Measurements from ENCODE around the gene DCHS1.

DCHS1 gene

GRCh38 chr11:6615882-6616585 is 39.6 kb downstream of the DCHS1 start:
- no peak for ATAC-seq
- TF ChIP-seq ZFP30 (CRISPR knock-in tag; IDR thresholded peaks at IDR 0.05) (no peak), ZNF70 (CRISPR knock-in tag; IDR thresholded peaks at IDR 0.05) (no peak), GLIS3 (CRISPR knock-in tag; IDR thresholded peaks at IDR 0.05) (no peak), SNAI2 (CRISPR knock-in tag; IDR thresholded peaks at IDR 0.05) (no peak), TCF4 (CRISPR knock-in tag; IDR thresholded peaks at IDR 0.05; ENCODE audit: borderline replicate concordance) (no peak), CSRNP3 (CRISPR knock-in tag; IDR thresholded peaks at IDR 0.05) (no peak), ZNF565 (CRISPR knock-in tag; conservative IDR thresholded peaks at IDR 0.05; ENCODE audit: low read depth) (no peak), BACH2 (CRISPR knock-in tag; IDR thresholded peaks at IDR 0.05; ENCODE audit: borderline replicate concordance) (no peak), TSHZ2 (CRISPR knock-in tag; IDR thresholded peaks at IDR 0.05) (no peak), ZNF8 (CRISPR knock-in tag; IDR thresholded peaks at IDR 0.05) (no peak), ARNTL (CRISPR knock-in tag; IDR thresholded peaks at IDR 0.05; ENCODE audit: borderline replicate concordance, low read depth) (no peak)

DNA sequence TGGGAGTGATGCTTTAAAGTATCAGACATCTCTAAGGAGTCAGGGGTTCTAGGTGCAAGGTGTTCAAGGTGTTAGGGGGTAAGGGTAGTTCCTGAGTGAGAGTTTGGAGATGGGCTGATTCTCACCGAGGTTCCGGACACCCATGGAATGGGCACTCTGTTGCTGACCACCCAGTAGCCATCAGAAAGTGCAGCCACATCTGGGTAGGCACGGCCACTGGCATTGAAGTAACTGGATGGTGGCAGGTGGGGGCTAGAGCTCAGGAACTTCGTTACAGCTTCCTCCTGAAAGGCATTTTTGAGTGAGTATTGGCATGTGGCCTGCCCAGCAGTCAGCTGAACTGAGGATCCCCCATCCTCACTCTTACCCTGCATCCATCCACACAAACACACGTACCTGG is 40.6 kb downstream of the DCHS1 start:
- ATAC-seq: no peak
- no peak for TF ChIP-seq OSR1 (CRISPR knock-in tag; IDR thresholded peaks at IDR 0.05)
- TF ChIP-seq GLIS3 (CRISPR knock-in tag; IDR thresholded peaks at IDR 0.05): no peak
- TF ChIP-seq ARNTL (CRISPR knock-in tag; IDR thresholded peaks at IDR 0.05; ENCODE audit: borderline replicate concordance, low read depth): no peak
- TF ChIP-seq RARB (CRISPR knock-in tag; IDR thresholded peaks at IDR 0.05): no peak
- no peak for TF ChIP-seq BACH2 (CRISPR knock-in tag; IDR thresholded peaks at IDR 0.05; ENCODE audit: borderline replicate concordance)
- TF ChIP-seq ZC3H10 (CRISPR knock-in tag; IDR thresholded peaks at IDR 0.05): no peak
- no peak for TF ChIP-seq ZFP30 (CRISPR knock-in tag; IDR thresholded peaks at IDR 0.05)
- no peak for TF ChIP-seq ISL1 (CRISPR knock-in tag; IDR thresholded peaks at IDR 0.05)
- no peak for TF ChIP-seq ZFP3 (CRISPR knock-in tag; IDR thresholded peaks at IDR 0.05)
- no peak for TF ChIP-seq CSRNP3 (CRISPR knock-in tag; IDR thresholded peaks at IDR 0.05)

DNA sequence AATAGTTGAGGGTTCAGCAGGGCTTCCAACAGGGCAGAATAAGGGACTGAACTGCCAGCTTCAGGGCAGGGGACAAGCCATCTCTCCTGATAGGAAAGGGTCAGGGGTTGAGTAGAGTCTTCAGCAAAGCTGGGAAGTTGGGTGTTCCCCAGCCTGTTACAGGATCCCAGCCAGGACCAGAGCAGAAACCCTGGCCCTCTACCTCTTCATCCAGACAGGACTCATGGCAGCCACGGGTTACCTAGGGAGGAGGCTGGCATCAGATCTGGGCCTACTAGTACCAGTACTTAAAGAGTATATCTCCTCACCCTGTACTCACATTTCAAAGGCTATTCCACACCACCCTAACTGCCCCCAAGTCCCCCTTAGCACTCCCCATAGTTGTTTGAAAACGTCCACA is 41.2 kb downstream of the DCHS1 start:
- ATAC-seq: no peak

DNA sequence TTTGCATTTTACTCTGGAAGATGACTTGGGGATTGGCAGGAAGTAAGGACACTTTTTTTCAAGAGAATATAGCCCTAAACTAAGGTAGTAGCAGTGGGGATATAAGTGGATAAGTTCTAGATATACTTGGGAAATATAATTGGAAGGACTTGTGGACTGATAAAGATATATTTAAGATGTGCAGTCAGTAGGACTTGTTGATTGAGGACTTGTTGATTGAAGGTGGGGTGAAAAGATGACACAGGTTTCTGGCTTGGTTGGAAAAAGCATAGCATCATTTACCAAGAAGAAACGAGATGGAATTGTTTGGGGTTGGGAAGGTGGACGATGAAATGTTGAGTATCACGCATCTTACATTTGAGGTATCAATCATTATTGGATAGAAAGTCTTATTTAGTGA is 42.1 kb downstream of the DCHS1 start:
- ATAC-seq: no peak
- TF ChIP-seq ZNF565 (CRISPR knock-in tag; conservative IDR thresholded peaks at IDR 0.05; ENCODE audit: low read depth) (no peak), CSRNP3 (CRISPR knock-in tag; IDR thresholded peaks at IDR 0.05) (no peak), TOX (CRISPR knock-in tag; IDR thresholded peaks at IDR 0.05; ENCODE audit: borderline replicate concordance) (no peak), ZNF70 (CRISPR knock-in tag; IDR thresholded peaks at IDR 0.05) (no peak), PPARA (CRISPR knock-in tag; IDR thresholded peaks at IDR 0.05; ENCODE audit: borderline replicate concordance) (no peak), RARB (CRISPR knock-in tag; IDR thresholded peaks at IDR 0.05) (no peak), TSHZ2 (CRISPR knock-in tag; IDR thresholded peaks at IDR 0.05) (no peak), ZNF8 (CRISPR knock-in tag; IDR thresholded peaks at IDR 0.05) (no peak), ESRRG (CRISPR knock-in tag; IDR thresholded peaks at IDR 0.05) (no peak), ZFP30 (CRISPR knock-in tag; IDR thresholded peaks at IDR 0.05) (no peak), BACH2 (CRISPR knock-in tag; IDR thresholded peaks at IDR 0.05; ENCODE audit: borderline replicate concordance) (no peak), ZC3H10 (CRISPR knock-in tag; IDR thresholded peaks at IDR 0.05) (no peak)

More for the DNA sequence above, 41.2 kb downstream of the DCHS1 start:
- TF ChIP-seq ZNF565 (CRISPR knock-in tag; conservative IDR thresholded peaks at IDR 0.05; ENCODE audit: low read depth) (no peak), CSDC2 (CRISPR knock-in tag; IDR thresholded peaks at IDR 0.05) (no peak), CSRNP3 (CRISPR knock-in tag; IDR thresholded peaks at IDR 0.05) (no peak), GLIS3 (CRISPR knock-in tag; IDR thresholded peaks at IDR 0.05) (no peak)

Measured in SK-N-SH treated with all-trans-retinoic acid at 6 μM for 48 hours (cell line).